Lower leg skin (tissue), 3 donors: Measurements from ENCODE around the gene PSPN.

ENCODE experiments used
- CTCF ChIP-seq, 3 donors: fragments of 450-650 bp; IDR thresholded peaks; one replicate each; pipeline ENCODE4 v1.5.1; 2016; ENCODE audit warnings: antibody characterized with exemption in 3 of 3, mild to moderate bottlenecking in 3 of 3, moderate library complexity in 2 of 3
- POLR2A ChIP-seq, 2 donors: fragments of 450-650 bp; IDR thresholded peaks; one replicate each; pipeline ENCODE4 v1.6.1; 2016 to 2017; ENCODE audit warnings: antibody characterized with exemption in 2 of 2, mild to moderate bottlenecking in 1 of 2, moderate library complexity in 1 of 2

GRCh38 chr19:6412447-6413091 is 36.8 kb upstream of the PSPN start:
- no peak for TF ChIP-seq CTCF (IDR thresholded peaks at IDR 0.05)
- TF ChIP-seq POLR2A (IDR thresholded peaks at IDR 0.05): no peak
